Fibroblast of pulmonary artery (primary cell): ENCODE results near the gene ZMAT5.

Experiments
- DNase-seq: peaks from one replicate; pipeline ENCODE4 v3.0.0-alpha.2; 2010; ENCODE audit warnings: low read depth
- H3K4me3 ChIP-seq: replicated peaks from 2 replicates; pipeline ENCODE4 v1.5.1; 2011; ENCODE audit warnings: low read depth, mild to moderate bottlenecking, control low read depth, low read length, moderate library complexity
- TF ChIP-seq, protein P1 (sequence below): IDR thresholded peaks from 2 replicates; pipeline ENCODE4 v1.5.1; 2011; ENCODE audit warnings: mild to moderate bottlenecking, control low read depth, low read length, inconsistent platforms; ENCODE audit errors: missing control alignments

The ZMAT5 gene

GRCh38 chr22:29712119-29712518 lies 54.7 kb downstream of the ZMAT5 start:
- no peak for DNase-seq
- no peak overlapping the region for H3K4me3 ChIP-seq
- TF ChIP-seq, protein P1, sequence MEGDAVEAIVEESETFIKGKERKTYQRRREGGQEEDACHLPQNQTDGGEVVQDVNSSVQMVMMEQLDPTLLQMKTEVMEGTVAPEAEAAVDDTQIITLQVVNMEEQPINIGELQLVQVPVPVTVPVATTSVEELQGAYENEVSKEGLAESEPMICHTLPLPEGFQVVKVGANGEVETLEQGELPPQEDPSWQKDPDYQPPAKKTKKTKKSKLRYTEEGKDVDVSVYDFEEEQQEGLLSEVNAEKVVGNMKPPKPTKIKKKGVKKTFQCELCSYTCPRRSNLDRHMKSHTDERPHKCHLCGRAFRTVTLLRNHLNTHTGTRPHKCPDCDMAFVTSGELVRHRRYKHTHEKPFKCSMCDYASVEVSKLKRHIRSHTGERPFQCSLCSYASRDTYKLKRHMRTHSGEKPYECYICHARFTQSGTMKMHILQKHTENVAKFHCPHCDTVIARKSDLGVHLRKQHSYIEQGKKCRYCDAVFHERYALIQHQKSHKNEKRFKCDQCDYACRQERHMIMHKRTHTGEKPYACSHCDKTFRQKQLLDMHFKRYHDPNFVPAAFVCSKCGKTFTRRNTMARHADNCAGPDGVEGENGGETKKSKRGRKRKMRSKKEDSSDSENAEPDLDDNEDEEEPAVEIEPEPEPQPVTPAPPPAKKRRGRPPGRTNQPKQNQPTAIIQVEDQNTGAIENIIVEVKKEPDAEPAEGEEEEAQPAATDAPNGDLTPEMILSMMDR: no peak

DNA sequence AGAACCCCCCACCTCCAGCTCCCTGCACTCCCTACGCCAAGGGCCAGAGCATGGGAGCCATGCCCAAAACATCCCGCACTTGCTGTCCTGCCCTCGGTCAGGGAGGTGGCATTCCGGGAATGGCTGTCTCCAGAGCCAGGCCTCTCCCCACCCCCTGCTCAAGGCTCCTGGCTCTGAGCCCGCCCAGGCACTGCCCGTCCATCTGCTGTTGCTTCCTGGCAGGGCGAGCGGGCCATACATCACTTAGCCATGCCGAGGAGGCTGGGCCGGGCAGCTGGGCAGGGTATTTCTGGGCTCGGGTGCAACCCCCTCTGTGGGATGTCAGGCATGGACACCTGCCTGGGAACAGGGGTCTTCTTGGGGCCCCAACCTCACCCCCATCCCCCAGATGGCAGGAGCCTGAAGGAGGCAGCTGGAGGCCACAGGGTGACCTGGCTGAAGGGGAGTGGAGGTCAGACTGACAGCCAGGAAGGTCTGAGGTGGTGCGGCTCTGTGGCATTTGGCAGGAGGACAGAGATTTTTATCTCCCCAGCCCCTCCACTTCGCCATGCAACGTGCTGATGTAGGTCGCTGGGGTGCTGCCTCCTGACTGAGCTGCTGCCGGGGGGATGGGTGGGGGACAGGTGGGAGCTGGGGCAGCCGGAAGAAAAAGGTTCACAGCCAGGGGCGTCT lies 55.7 kb downstream of the ZMAT5 start:
- no peak overlapping the region for H3K4me3 ChIP-seq
- no peak for DNase-seq
- TF ChIP-seq, protein P1: no peak

GRCh38 chr22:29710193-29710592 lies 56.6 kb downstream of the ZMAT5 start:
- no peak overlapping the region for H3K4me3 ChIP-seq
- DNase-seq: no peak
- TF ChIP-seq, protein P1: no peak

- no peak for DNase-seq
- TF ChIP-seq, protein P1: no peak
- no peak overlapping the region for H3K4me3 ChIP-seq
Observed at GRCh38 chr22:29707471-29707870, 59.3 kb downstream of the ZMAT5 start.

- no peak overlapping the region for H3K4me3 ChIP-seq
- TF ChIP-seq, protein P1: no peak
- no peak for DNase-seq
Observed at GRCh38 chr22:29707010-29707409, 59.8 kb downstream of the ZMAT5 start.

DNA sequence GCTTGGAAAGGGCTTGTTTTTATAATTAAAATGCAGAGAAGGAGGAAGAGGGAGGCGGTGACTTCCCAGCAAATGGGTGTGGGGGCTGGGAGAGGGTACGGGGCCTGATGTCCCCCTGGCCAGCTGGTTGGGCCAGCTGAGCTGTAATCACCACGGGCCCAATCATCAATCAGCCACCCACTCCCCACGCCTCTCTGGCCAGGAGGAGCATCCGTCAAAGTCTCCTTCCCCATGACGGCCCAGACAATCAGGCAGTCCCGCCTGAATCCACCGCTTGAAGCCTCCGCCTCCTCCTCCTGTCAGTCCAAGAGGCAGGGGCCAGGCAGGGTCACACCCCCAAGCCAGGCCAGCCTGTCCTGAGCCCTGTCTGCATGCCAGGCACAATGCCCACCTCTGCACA lies 60.3 kb downstream of the ZMAT5 start:
- TF ChIP-seq, protein P1: no peak
- no peak for DNase-seq

DNA sequence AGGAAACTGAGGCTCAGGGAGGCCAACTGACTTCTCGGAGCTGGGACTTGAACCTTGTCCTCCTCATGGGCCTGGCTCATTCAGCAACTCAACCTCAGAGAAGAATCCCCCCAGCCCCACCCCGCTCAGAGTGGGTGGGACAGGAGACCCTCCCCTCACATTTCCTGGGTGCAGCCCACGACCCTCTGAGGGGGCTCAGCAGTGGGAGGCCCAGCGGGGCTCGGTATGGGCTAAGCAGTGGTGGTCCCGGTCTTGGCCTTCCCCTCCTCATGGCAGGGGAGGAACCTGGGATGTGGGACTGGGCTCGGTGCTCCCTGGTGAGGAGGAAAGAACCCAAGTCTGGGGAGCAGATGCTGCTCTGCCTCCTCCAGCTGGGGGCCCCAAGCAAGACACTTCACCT lies 61.2 kb downstream of the ZMAT5 start:
- no peak overlapping the region for H3K4me3 ChIP-seq
- no peak for DNase-seq
- TF ChIP-seq, protein P1: no peak

More for the DNA sequence above, 60.3 kb downstream of the ZMAT5 start:
- H3K4me3 ChIP-seq: no peak overlapping the region
